Liver (tissue), 9 donors: ENCODE results near the gene IL17RD. TPM values are rescaled to one million over a fixed set of nuclear protein-coding genes. Genes with fewer than 3 reads are reported as not detected.

Experiments
- DNase-seq: peaks from one replicate; pipeline ENCODE4 v3.0.0-alpha.2; 2017; ENCODE audit warnings: low spot score
- H3K27ac ChIP-seq, 2 donors: one replicate each; pipeline ENCODE4 v1.7.0; 2013; ENCODE audit warnings: inconsistent platforms in 2 of 2, low read length in 2 of 2, control low read depth in 1 of 2, low read depth in 1 of 2, mild to moderate bottlenecking in 1 of 2
- H3K27me3 ChIP-seq, 4 donors: one replicate each; pipeline versions ENCODE4 v1.6.1 to v1.7.0; 2013; ENCODE audit warnings: low read length in 3 of 4, inconsistent platforms in 1 of 4, mild to moderate bottlenecking in 1 of 4, moderate library complexity in 1 of 4; ENCODE audit not compliant: control insufficient read depth in 4 of 4, insufficient read depth in 4 of 4
- H3K36me3 ChIP-seq, 4 donors: one replicate each; pipeline versions ENCODE4 v1.6.1 to v1.7.0; 2013; ENCODE audit warnings: low read length in 3 of 4, mild to moderate bottlenecking in 3 of 4, low read depth in 1 of 4, moderate library complexity in 1 of 4; ENCODE audit not compliant: control insufficient read depth in 4 of 4, insufficient read depth in 3 of 4
- H3K4me1 ChIP-seq, 4 donors: one replicate each; pipeline versions ENCODE4 v1.6.1 to v1.7.0; 2013; ENCODE audit warnings: low read length in 3 of 4, mild to moderate bottlenecking in 3 of 4, moderate library complexity in 1 of 4; ENCODE audit not compliant: control insufficient read depth in 4 of 4, insufficient read depth in 4 of 4
- H3K4me3 ChIP-seq, 3 donors: one replicate each; pipeline versions ENCODE4 v1.6.1 to v1.7.0; 2013; ENCODE audit warnings: low read length in 3 of 3, control low read depth in 1 of 3, low read depth in 1 of 3, mild to moderate bottlenecking in 1 of 3
- H3K9ac ChIP-seq, 2 donors: one replicate each; pipeline ENCODE4 v1.7.0; 2013; ENCODE audit warnings: low read length in 2 of 2, mild to moderate bottlenecking in 2 of 2, moderate library complexity in 2 of 2, control low read depth in 1 of 2, low read depth in 1 of 2
- H3K9me3 ChIP-seq, 4 donors: one replicate each; pipeline versions ENCODE4 v1.6.1 to v1.7.0; 2013; ENCODE audit warnings: low read length in 3 of 4; ENCODE audit not compliant: control insufficient read depth in 4 of 4
- EGR1 ChIP-seq, 2 donors: IDR thresholded peaks; 2 replicates each; pipeline ENCODE4 v1.6.1; 2016 to 2018; ENCODE audit warnings: antibody characterized with exemption in 2 of 2, low read depth in 2 of 2
- FOXA1 ChIP-seq: IDR thresholded peaks from 2 replicates; pipeline ENCODE4 v1.6.1; 2016; ENCODE audit warnings: antibody characterized with exemption
- FOXA2 ChIP-seq: IDR thresholded peaks from 2 replicates; pipeline ENCODE4 v1.6.1; 2016; ENCODE audit warnings: antibody characterized with exemption
- GABPA ChIP-seq, 2 donors: IDR thresholded peaks in 1 of 2; conservative IDR thresholded peaks in 1 of 2; 2 replicates each; pipeline ENCODE4 v1.6.1; 2016; ENCODE audit warnings: antibody characterized with exemption in 2 of 2, mild to moderate bottlenecking in 1 of 2, moderate library complexity in 1 of 2
- HNF4A ChIP-seq, 2 donors: conservative IDR thresholded peaks; 2 replicates each; pipeline ENCODE4 v1.6.1; 2016; ENCODE audit warnings: antibody characterized with exemption in 2 of 2, mild to moderate bottlenecking in 2 of 2
- HNF4G ChIP-seq: IDR thresholded peaks from 2 replicates; pipeline ENCODE4 v1.6.1; 2016; ENCODE audit warnings: antibody characterized with exemption
- JUND ChIP-seq, 2 donors: IDR thresholded peaks; 2 replicates each; pipeline ENCODE4 v1.6.1; 2016; ENCODE audit warnings: antibody characterized with exemption in 2 of 2
- NR2F2 ChIP-seq: IDR thresholded peaks from 2 replicates; pipeline ENCODE4 v1.6.1; 2016; ENCODE audit warnings: antibody characterized with exemption
- RAD21 ChIP-seq, 2 donors: IDR thresholded peaks; 2 replicates each; pipeline ENCODE4 v1.6.1; 2016; ENCODE audit warnings: antibody characterized with exemption in 2 of 2, mild to moderate bottlenecking in 2 of 2
- RXRA ChIP-seq, 2 donors: IDR thresholded peaks; 2 replicates each; pipeline ENCODE4 v1.6.1; 2017 to 2018; ENCODE audit warnings: antibody characterized with exemption in 2 of 2, mild to moderate bottlenecking in 1 of 2
- SP1 ChIP-seq: IDR thresholded peaks from 2 replicates; pipeline ENCODE4 v1.6.1; 2018; ENCODE audit warnings: antibody characterized with exemption, mild to moderate bottlenecking
- YY1 ChIP-seq: IDR thresholded peaks from 2 replicates; pipeline ENCODE4 v1.6.1; 2016; ENCODE audit warnings: antibody characterized with exemption, mild to moderate bottlenecking
- WGBS: extraction: QIAGEN DNeasy Blood & Tissue Kit; methylation state at CpG from one replicate; pipeline ENCODE4 v1.1.7; 2013; 5-methylcytosine and 5-hydroxymethylcytosine counted together
- polyA plus RNA-seq, 2 donors: library from polyadenylated mRNA; stranded (reverse) in 1 of 2; unstranded in 1 of 2; fragments of 200-250 nt in 1 of 2; fragments of >200 nt in 1 of 2; fragmentation: Nextera tagmentation in 1 of 2; extraction: Ambion mirVana in 1 of 2; gene quantifications; one replicate each; pipeline versions ENCODE4 v1.2.1 to v1.2.3, GENCODE V29; 2013 to 2015
- total RNA-seq, 2 donors: library from RNA; depleted of rRNA; stranded (reverse); fragments of >200 nt; gene quantifications; one replicate each; pipeline ENCODE4 v1.2.3, GENCODE V29; 2014
- TF ChIP-seq, protein P1 (sequence below): fragments of 150-350 bp; IDR thresholded peaks from 2 replicates; pipeline ENCODE4 v1.5.1; 2017; ENCODE audit warnings: improper control_type of control experiment, low read depth, low read length; ENCODE audit not compliant: missing input control
- TF ChIP-seq, protein P2 (sequence below): IDR thresholded peaks from 2 replicates; pipeline ENCODE4 v1.6.1; 2016; ENCODE audit warnings: antibody characterized with exemption, mild to moderate bottlenecking
- TF ChIP-seq, protein P3 (sequence below): IDR thresholded peaks from 2 replicates; pipeline ENCODE4 v1.6.1; 2016; ENCODE audit warnings: antibody characterized with exemption
- TF ChIP-seq, protein P4 (sequence below): IDR thresholded peaks from 2 replicates; pipeline ENCODE4 v1.6.1; 2016; ENCODE audit warnings: antibody characterized with exemption
- donor health status: healthy.
- donor health status: healthy.
- donor health status: healthy.
- donor health status: healthy.
- donor health status: healthy.

IL17RD gene
- total and polyA plus RNA-seq, 4 donors: 0.09 to 0.67 (median 0.32) TPM

DNA sequence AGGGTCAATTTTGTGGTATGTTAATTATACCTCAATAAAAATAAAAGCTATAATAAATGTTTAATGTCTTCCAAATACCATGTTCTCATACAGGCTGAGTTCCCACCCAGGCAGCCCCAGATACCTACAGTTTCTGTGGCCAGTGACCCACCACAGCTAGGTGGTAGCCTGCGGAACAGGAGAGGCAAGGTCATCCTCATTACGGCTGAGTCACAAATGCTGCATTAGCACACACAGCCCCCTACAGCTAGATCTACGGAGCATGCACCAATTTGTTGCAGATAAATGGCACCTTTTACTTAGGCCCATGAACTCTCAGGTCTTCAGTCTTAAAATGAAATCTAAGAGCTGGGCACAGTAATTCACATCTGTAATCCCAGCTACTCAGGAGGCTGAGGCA lies 99.6 kb downstream of the IL17RD start:
- no peak overlapping the region for H3K27ac ChIP-seq
- no peaks in the 10 kb centered on the region for H3K27me3 ChIP-seq
- H3K4me3 ChIP-seq: no peak overlapping the region
- DNase-seq: no peak
- no peaks in the 10 kb centered on the region for H3K9me3 ChIP-seq
- 95% methylated on average over 3 of the region's 3 CpGs for WGBS
- H3K36me3 ChIP-seq: no peaks in the 10 kb centered on the region
- no peak overlapping the region for H3K9ac ChIP-seq
- no peak for TF ChIP-seq HNF4A (conservative IDR thresholded peaks at IDR 0.05)
- no peaks in the 10 kb centered on the region for H3K4me1 ChIP-seq

DNA sequence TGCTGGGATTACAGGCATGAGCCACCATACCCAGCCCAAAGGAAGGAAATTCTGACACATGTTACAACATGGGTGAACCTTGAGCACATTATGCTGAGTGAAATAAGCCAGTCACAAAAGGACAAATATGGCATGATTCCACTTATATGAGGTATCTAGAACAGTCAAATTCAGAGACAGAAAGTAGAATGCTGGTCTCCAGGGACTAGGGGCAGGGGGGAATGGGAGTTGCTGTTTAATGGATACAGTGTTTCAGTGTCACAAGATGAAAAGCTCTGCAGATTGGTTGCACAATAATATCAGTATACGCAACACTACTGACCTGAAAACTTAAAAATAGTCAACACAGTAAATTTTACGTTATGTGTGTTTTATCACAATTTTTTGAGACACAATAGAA lies 100.6 kb downstream of the IL17RD start:
- no peaks in the 10 kb centered on the region for H3K27me3 ChIP-seq
- TF ChIP-seq, protein P1, sequence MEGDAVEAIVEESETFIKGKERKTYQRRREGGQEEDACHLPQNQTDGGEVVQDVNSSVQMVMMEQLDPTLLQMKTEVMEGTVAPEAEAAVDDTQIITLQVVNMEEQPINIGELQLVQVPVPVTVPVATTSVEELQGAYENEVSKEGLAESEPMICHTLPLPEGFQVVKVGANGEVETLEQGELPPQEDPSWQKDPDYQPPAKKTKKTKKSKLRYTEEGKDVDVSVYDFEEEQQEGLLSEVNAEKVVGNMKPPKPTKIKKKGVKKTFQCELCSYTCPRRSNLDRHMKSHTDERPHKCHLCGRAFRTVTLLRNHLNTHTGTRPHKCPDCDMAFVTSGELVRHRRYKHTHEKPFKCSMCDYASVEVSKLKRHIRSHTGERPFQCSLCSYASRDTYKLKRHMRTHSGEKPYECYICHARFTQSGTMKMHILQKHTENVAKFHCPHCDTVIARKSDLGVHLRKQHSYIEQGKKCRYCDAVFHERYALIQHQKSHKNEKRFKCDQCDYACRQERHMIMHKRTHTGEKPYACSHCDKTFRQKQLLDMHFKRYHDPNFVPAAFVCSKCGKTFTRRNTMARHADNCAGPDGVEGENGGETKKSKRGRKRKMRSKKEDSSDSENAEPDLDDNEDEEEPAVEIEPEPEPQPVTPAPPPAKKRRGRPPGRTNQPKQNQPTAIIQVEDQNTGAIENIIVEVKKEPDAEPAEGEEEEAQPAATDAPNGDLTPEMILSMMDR: no peak
- TF ChIP-seq NR2F2 (no peak), YY1 (no peak), RXRA (IDR thresholded peaks at IDR 0.05) (no peak), GABPA (IDR thresholded peaks at IDR 0.05 in 1 of 2, conservative IDR thresholded peaks at IDR 0.05 in 1 of 2) (no peak), FOXA1 (no peak), SP1 (no peak)
- TF ChIP-seq, protein P2, sequence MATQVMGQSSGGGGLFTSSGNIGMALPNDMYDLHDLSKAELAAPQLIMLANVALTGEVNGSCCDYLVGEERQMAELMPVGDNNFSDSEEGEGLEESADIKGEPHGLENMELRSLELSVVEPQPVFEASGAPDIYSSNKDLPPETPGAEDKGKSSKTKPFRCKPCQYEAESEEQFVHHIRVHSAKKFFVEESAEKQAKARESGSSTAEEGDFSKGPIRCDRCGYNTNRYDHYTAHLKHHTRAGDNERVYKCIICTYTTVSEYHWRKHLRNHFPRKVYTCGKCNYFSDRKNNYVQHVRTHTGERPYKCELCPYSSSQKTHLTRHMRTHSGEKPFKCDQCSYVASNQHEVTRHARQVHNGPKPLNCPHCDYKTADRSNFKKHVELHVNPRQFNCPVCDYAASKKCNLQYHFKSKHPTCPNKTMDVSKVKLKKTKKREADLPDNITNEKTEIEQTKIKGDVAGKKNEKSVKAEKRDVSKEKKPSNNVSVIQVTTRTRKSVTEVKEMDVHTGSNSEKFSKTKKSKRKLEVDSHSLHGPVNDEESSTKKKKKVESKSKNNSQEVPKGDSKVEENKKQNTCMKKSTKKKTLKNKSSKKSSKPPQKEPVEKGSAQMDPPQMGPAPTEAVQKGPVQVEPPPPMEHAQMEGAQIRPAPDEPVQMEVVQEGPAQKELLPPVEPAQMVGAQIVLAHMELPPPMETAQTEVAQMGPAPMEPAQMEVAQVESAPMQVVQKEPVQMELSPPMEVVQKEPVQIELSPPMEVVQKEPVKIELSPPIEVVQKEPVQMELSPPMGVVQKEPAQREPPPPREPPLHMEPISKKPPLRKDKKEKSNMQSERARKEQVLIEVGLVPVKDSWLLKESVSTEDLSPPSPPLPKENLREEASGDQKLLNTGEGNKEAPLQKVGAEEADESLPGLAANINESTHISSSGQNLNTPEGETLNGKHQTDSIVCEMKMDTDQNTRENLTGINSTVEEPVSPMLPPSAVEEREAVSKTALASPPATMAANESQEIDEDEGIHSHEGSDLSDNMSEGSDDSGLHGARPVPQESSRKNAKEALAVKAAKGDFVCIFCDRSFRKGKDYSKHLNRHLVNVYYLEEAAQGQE: no peak
- TF ChIP-seq, protein P3, sequence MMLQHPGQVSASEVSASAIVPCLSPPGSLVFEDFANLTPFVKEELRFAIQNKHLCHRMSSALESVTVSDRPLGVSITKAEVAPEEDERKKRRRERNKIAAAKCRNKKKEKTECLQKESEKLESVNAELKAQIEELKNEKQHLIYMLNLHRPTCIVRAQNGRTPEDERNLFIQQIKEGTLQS: no peak
- TF ChIP-seq, protein P4, sequence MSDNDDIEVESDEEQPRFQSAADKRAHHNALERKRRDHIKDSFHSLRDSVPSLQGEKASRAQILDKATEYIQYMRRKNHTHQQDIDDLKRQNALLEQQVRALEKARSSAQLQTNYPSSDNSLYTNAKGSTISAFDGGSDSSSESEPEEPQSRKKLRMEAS: no peak
- no peak for DNase-seq
- no peaks in the 10 kb centered on the region for H3K9me3 ChIP-seq
- no peaks in the 10 kb centered on the region for H3K4me1 ChIP-seq
- H3K27ac ChIP-seq: no peak overlapping the region
- no peak overlapping the region for H3K4me3 ChIP-seq
- no peaks in the 10 kb centered on the region for H3K36me3 ChIP-seq
- 86% methylated on average over 2 of the region's 2 CpGs for WGBS
- no peak overlapping the region for H3K9ac ChIP-seq

DNA sequence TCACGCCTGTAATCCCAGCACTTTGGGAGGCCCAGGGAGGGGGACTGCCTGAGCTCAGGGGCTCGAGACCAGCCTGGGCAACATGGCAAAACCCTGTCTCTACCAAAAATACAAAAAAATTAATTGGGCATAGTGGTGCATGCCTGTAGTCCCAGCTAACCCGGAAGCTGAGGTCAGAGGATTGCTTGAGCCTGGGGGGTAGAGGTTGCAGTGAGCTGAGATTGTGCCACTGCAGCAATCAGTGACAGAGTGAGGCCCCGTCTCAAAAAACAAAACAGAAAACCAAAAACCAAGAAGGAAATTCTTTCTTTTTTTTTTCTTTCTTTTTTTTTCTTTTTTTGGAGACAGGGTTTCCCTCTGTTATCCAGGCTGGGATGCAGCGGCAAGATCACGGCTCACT lies 101.2 kb downstream of the IL17RD start:
- no peak overlapping the region for H3K4me3 ChIP-seq
- H3K36me3 ChIP-seq: no peaks in the 10 kb centered on the region
- H3K9me3 ChIP-seq: no peaks in the 10 kb centered on the region
- DNase-seq: no peak
- no peak overlapping the region for H3K27ac ChIP-seq
- H3K4me1 ChIP-seq: no peaks in the 10 kb centered on the region
- WGBS: 83% methylated on average over 6 of the region's 6 CpGs
- no peak overlapping the region for H3K9ac ChIP-seq
- no peaks in the 10 kb centered on the region for H3K27me3 ChIP-seq
- TF ChIP-seq, protein P3: no peak
- TF ChIP-seq RAD21 (IDR thresholded peaks at IDR 0.05) (no peak), FOXA2 (no peak), RXRA (IDR thresholded peaks at IDR 0.05) (no peak), SP1 (no peak), EGR1 (IDR thresholded peaks at IDR 0.05; ENCODE audit: low read depth in 2 of 2) (no peak), JUND (IDR thresholded peaks at IDR 0.05) (no peak), HNF4A (conservative IDR thresholded peaks at IDR 0.05) (no peak), HNF4G (no peak), GABPA (IDR thresholded peaks at IDR 0.05 in 1 of 2, conservative IDR thresholded peaks at IDR 0.05 in 1 of 2) (no peak)
- TF ChIP-seq, protein P2: no peak
- TF ChIP-seq, protein P1: no peak
